ENCODE measurements around the gene AUTS2. TPM values are rescaled to one million over a fixed set of nuclear protein-coding genes. Genes with fewer than 3 reads are reported as not detected.

Gene AUTS2
- total RNA-seq, 6 experiments from 2014 or later = 10.4 to 32.0 (median 19.3) TPM

DNA sequence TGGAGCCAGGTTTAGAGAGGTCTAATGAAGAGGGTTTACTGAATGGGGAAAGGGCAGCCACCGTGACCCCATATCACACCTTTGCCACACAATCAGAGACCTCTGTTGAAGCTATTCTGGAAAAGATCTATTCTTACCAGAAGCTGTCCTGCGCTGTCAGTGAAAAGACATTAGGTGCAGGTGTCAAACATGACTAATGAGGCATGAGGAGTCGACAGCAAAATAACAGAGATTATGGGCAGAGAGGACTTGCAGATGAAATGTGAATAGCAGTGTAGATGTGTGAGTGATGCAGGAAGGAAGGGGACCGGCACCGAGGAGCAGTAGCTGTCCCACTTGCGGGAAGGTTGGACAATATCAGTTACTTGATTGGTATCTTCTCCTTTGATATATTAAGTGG lies 906.0 kb downstream of the AUTS2 start:
- 92% methylated on average over 6 of the region's 6 CpGs for WGBS (ENCODE audit: insufficient coverage, low coverage, low lambda C conversion rate, missing lambda C conversion rate)
- intact Hi-C loops (cut with DNase I) = no loop called here
- no peak overlapping the region for H3K27ac ChIP-seq
- no peak overlapping the region for H3K4me3 ChIP-seq
- H3K36me3 ChIP-seq = no peaks in the 10 kb centered on the region
- H3K4me1 ChIP-seq = peaks cover 0 to 13% (median 0%) of the 10 kb centered on the region in 4 donors
- ATAC-seq (no peak), DNase-seq (no peak)
- no peaks in the 10 kb centered on the region for H3K9me3 ChIP-seq
- H3K27me3 ChIP-seq = no peaks in the 10 kb centered on the region
- TF ChIP-seq, protein P1, sequence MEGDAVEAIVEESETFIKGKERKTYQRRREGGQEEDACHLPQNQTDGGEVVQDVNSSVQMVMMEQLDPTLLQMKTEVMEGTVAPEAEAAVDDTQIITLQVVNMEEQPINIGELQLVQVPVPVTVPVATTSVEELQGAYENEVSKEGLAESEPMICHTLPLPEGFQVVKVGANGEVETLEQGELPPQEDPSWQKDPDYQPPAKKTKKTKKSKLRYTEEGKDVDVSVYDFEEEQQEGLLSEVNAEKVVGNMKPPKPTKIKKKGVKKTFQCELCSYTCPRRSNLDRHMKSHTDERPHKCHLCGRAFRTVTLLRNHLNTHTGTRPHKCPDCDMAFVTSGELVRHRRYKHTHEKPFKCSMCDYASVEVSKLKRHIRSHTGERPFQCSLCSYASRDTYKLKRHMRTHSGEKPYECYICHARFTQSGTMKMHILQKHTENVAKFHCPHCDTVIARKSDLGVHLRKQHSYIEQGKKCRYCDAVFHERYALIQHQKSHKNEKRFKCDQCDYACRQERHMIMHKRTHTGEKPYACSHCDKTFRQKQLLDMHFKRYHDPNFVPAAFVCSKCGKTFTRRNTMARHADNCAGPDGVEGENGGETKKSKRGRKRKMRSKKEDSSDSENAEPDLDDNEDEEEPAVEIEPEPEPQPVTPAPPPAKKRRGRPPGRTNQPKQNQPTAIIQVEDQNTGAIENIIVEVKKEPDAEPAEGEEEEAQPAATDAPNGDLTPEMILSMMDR (IDR thresholded peaks at IDR 0.05) = no peak
- no peak for TF ChIP-seq POLR2A (IDR thresholded peaks at IDR 0.05)

DNA sequence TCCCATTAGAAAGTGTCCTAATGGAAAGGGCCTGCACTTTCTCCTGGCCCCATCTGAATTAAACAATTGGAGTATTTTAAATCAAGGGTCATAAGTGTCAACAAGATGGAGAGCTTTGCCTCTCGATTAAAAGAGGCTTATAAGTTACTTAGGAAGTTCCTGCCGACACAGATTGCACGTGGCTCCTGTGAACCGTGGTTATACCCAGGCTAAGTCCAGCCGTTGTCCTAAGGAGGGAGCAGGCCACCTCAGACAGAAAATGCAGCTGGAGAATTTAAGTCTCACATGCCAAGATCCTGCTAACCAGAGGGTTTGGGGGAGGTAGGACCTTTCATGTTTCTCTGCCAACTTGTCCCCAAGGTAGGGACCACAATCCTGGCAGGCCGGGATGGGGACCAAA lies 907.2 kb downstream of the AUTS2 start:
- TF ChIP-seq, protein P1 (IDR thresholded peaks at IDR 0.05) = no peak
- TF ChIP-seq POLR2A (IDR thresholded peaks at IDR 0.05) = no peak
- Histone ChIP-seq H3K27me3 (no peaks in the 10 kb centered on the region), H3K4me3 (no peak overlapping the region), H3K36me3 (no peaks in the 10 kb centered on the region), H3K27ac (no peak overlapping the region), H3K9me3 (no peaks in the 10 kb centered on the region), H3K4me1 (peaks cover 0 to 13% (median 0%) of the 10 kb centered on the region in 4 donors)
- ATAC-seq = no peak
- intact Hi-C loops (cut with DNase I) = no loop called here
- no peak for DNase-seq
- WGBS (ENCODE audit: insufficient coverage, low coverage, low lambda C conversion rate, missing lambda C conversion rate) = 94% methylated on average over 2 of the region's 6 CpGs

GRCh38 chr7:70505886-70506285 lies 907.6 kb downstream of the AUTS2 start:
- TF ChIP-seq POLR2A (IDR thresholded peaks at IDR 0.05) = no peak
- TF ChIP-seq, protein P1 (IDR thresholded peaks at IDR 0.05) = no peak
- no peak overlapping the region for H3K4me3 ChIP-seq
- ATAC-seq (no peak), DNase-seq (no peak)
- no peaks in the 10 kb centered on the region for H3K9me3 ChIP-seq
- H3K36me3 ChIP-seq = no peaks in the 10 kb centered on the region
- peaks cover 0 to 13% (median 0%) of the 10 kb centered on the region in 4 donors for H3K4me1 ChIP-seq
- WGBS (ENCODE audit: insufficient coverage, low coverage, low lambda C conversion rate, missing lambda C conversion rate) = 89% methylated on average over 7 of the region's 9 CpGs
- intact Hi-C loops (cut with DNase I) = no loop called here
- H3K27ac ChIP-seq = no peak overlapping the region
- no peaks in the 10 kb centered on the region for H3K27me3 ChIP-seq

- no peak overlapping the region for H3K4me3 ChIP-seq
- no peak for TF ChIP-seq POLR2A (IDR thresholded peaks at IDR 0.05)
- TF ChIP-seq, protein P1 (IDR thresholded peaks at IDR 0.05) = peak; percentile 31 to 46 (median 40)
- H3K27ac ChIP-seq = no peak overlapping the region
- peak; percentile 53 to 61 (median 59) for DNase-seq
- peak; percentile 63 to 96 (median 86) for ATAC-seq
- no peaks in the 10 kb centered on the region for H3K36me3 ChIP-seq
- no peaks in the 10 kb centered on the region for H3K9me3 ChIP-seq
- intact Hi-C loops (cut with DNase I) = no loop called here
- peaks cover 0 to 13% (median 0%) of the 10 kb centered on the region in 4 donors for H3K4me1 ChIP-seq
- no peaks in the 10 kb centered on the region for H3K27me3 ChIP-seq
- WGBS (ENCODE audit: insufficient coverage, low coverage, low lambda C conversion rate, missing lambda C conversion rate) = no CpG with 5 or more reads among the region's 7 CpGs
These were observed 908.2 kb downstream of the AUTS2 start for GRCh38 chr7:70506434-70506833.

DNA sequence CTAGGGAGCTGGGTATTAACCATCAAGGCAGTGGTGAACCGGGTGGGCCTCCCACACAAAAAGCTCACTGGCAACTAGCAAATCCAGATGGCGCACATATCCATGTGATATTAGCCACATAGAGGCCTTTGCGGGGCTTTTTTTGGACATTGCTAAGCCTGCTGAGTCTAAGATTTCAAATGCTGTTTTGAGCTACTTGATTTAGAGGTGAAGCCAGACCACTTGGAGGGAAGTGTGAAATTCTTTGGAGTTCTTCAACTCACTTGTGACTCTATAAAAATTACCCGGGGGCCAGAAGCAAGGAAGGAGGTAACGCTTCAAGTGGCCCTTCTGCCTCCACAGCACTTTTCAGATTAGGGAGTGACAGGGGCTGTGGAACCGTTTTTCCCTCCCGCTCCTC lies 913.9 kb downstream of the AUTS2 start:
- WGBS (ENCODE audit: insufficient coverage, low coverage, low lambda C conversion rate, missing lambda C conversion rate) = 64% methylated on average over 2 of the region's 7 CpGs

More for the DNA sequence above, 913.9 kb downstream of the AUTS2 start:
- TF ChIP-seq, protein P1 (IDR thresholded peaks at IDR 0.05) = no peak
- TF ChIP-seq POLR2A (IDR thresholded peaks at IDR 0.05) = no peak
- Histone ChIP-seq H3K4me1 (no peaks in the 10 kb centered on the region), H3K4me3 (no peak overlapping the region), H3K27ac (no peak overlapping the region), H3K36me3 (no peaks in the 10 kb centered on the region), H3K9me3 (no peaks in the 10 kb centered on the region), H3K27me3 (no peaks in the 10 kb centered on the region)
- intact Hi-C loops (cut with DNase I) = no loop called here
- DNase-seq = no peak
- ATAC-seq = no peak
